Measurements from ENCODE around the gene FASN. TPM values are rescaled to one million over a fixed set of nuclear protein-coding genes. Genes with fewer than 3 reads are reported as not detected.

The FASN gene
- 0.54 and 0.66 TPM in 2 replicates for polyA plus RNA-seq

DNA sequence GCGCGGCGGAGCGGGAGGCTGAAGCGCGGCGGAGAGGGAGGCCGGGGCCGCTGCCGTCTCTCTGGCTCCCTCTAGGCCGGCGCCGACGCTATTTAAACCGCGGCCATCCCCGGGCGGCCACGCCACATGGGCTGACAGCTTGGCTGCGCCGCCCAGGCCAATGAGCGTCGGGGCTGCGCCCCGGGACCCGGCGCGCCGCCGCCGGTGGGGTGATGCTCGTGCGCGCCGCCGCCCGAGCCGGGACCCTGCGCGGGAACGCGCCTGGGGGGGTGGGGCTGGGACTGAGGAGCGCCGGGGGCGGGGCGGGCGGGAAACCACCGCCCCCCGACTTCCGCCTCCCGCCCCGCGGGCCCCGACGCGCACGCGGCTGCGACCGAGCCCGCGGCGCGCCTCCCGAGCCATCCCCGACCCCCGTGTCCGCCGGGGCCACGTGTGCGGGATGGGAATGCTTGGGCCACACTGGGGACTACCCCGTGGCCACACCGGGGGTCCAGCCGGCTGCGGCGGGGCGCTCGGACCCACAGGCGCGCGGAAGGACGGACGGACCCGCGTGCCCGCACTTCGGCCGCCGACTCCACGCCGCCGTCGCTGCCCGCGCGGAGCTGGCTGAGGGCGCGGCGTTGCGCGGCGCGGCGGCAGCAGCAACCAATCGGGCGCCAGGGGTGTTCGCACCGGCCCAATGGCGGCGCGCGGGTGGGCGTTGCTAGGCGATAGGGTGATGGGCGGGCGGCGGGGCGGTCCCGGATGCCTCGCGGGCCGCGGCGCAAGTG is at the start of gene FASN:
TSS of gene FASN (minus strand) at position 68 of the 770 bp plus-strand sequence. CDS start 1,791 bp downstream, outside the sequence.

DNA sequence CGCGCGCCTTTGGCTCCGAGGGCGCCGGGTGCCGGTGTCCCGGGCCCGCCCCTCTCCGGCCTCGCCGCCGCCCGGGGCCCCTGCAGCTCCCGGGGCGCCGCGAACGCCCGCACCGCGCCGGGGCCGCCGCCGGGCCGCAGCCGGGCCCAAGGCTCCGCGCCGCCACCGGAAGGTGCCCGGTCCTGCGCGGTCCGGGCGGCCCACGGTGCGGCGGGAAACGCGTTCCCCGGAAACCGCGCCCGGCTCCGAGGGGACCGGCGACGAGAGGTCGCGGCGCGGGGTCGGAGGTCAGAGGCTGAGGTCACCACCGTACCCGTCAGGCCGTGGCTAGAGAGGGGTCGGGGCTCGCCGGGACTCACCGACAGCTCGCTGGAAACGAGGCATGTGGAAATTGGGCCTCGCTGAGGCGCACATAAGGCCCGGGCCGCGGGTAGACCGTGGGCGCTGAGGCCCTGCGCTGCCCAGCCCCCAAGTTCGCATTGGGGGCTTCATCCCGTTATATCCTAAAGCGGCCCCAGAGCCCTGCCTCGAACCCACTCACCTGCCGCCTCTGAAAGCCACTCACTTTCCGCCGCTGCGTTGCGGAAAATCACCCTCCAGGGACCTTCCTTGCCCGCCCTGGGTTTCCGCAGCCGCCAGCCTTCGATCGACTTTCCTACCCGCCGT is 32.3 kb downstream of the FASN start, which contains the start of gene DUS1L:
TSS of gene DUS1L (minus strand) at position 167 of the 666 bp plus-strand sequence. CDS start 745 bp downstream, outside the sequence.

DNA sequence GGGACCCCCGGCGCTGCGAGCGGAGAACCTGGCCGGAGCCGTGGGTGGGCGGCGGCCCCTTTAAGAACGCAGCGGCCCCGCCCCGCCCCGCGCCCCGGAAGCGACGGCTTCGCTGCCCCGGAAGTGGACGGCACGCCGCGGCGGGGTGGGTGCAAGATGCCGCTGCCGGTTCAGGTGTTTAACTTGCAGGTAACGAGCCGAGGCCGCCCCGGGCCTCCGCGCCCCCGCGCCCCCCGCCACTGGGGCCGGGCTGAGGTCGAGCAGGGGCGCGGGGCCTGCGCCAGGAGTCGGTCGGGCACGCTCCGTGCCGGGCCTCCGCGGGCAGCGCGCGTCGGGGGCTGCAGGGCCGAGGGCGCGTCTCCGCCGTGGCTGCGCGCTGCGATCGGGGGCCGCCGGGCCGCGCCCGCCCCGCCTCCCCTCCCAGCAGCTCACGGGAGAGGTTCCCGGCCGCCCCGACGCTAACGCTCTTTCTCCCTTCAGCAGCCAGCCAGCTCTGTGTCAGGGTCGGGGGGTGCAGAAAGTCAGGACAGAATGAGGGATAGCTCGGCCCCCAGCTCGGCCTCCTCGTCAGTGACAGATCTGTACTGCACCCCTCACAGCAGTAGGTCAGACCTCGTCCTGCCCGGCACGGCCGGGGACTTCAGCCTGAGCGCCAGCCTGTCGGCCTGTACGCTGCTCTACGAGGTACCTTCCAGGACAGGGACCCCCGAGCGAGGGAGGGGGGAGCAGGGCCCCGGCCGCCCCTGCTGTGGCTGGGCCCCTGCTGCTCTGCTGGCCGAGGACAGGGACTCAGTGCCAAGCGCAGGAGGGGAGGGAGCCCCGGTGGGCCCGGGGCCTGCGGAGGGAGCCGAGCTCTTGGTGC is 46.0 kb downstream of the FASN start, which contains the start of the genes GPS1 and RFNG:
TSS of gene GPS1 (plus strand) at position 123 of the 862 bp plus-strand sequence. CDS start at position 157, 34 bp downstream.
TSS of gene RFNG (minus strand) at position 36 of the 862 bp plus-strand sequence. CDS start 45 bp downstream, outside the sequence.

GRCh38 chr17:82037092-82037888 is 60.7 kb downstream of the FASN start, which contains the start of gene DCXR:
DCXR (minus strand) TSS chr17:82037697; CDS start chr17:82037682, 15 bp downstream.

DNA sequence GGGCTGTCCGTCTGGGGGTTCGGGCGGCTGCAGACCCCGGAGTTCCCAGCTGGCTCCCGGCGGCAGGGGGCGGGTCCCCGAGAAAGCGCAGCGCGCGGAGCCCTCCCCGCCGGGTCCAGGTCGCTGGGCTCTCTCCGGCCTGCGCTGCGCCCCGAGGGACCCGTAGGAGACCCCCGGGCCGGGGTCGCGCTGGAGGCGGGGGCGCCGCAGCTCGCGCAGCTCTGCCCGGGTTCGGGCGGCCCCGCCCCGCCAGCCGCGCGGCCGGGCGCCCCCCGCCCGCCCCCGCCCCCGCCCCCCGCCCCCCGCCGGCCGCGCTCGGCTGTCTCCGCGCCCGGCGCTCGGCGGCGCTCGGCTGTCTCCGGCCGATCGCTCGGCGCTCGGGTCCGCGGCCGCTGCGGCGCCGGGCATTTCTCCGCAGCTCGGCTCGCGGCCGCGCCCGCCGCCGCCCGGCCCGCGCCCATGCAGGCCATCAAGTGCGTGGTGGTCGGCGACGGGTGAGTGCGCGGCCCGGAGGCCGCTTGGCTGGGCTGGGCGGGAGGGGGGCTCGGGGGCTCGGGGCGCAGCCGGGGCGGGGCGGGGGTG is 66.6 kb downstream of the FASN start, which contains the start of gene RAC3:
TSS of gene RAC3 (plus strand) at position 376 of the 582 bp plus-strand sequence. CDS start at position 460, 84 bp downstream.

Other genes starting within 250 kb of the FASN start
- 16.9 and 26.2 TPM in 2 replicates for gene P4HB, start 237.7 kb downstream of the FASN start, polyA plus RNA-seq
- 17.8 and 18.9 TPM in 2 replicates for gene ARHGDIA, start 226.9 kb downstream of the FASN start, polyA plus RNA-seq
- gene ALYREF, start 206.7 kb downstream of the FASN start, polyA plus RNA-seq, result 2.3 and 3.9 TPM in 2 replicates
- 151 and 201 TPM in 2 replicates for gene ANAPC11, start 206.5 kb downstream of the FASN start, polyA plus RNA-seq
- gene NPB, start 196.0 kb downstream of the FASN start, polyA plus RNA-seq, result not detected in 2 replicates
- gene PCYT2, start 186.8 kb downstream of the FASN start, polyA plus RNA-seq, result 1.5 and 1.6 TPM in 2 replicates
- gene SIRT7, start 180.1 kb downstream of the FASN start, polyA plus RNA-seq, result 2.1 and 2.4 TPM in 2 replicates
- gene MAFG, start 170.5 kb downstream of the FASN start, polyA plus RNA-seq, result 3.9 and 7.6 TPM in 2 replicates
- gene PYCR1, start 160.9 kb downstream of the FASN start, polyA plus RNA-seq, result 1.6 TPM in 1 of 2 replicates, not detected in the other
- gene MYADML2, start 151.0 kb downstream of the FASN start, polyA plus RNA-seq, result 0.26 and 0.84 TPM in 2 replicates
- not detected in 2 replicates for gene NOTUM, start 137.0 kb downstream of the FASN start, polyA plus RNA-seq
- 1.0 and 6.4 TPM in 2 replicates for gene ASPSCR1, start 120.6 kb downstream of the FASN start, polyA plus RNA-seq
- gene CENPX, start 75.4 kb downstream of the FASN start, polyA plus RNA-seq, result 33.3 and 49.2 TPM in 2 replicates
- gene LRRC45, start 74.9 kb downstream of the FASN start, polyA plus RNA-seq, result not detected in 2 replicates
- gene RAC3, start 66.6 kb downstream of the FASN start, polyA plus RNA-seq, result not detected in 2 replicates
- 74.0 and 147 TPM in 2 replicates for gene DCXR, start 60.5 kb downstream of the FASN start, polyA plus RNA-seq
- gene RFNG, start 46.4 kb downstream of the FASN start, polyA plus RNA-seq, result 1.4 and 2.1 TPM in 2 replicates
- 29.3 and 31.1 TPM in 2 replicates for gene GPS1, start 46.3 kb downstream of the FASN start, polyA plus RNA-seq
- gene DUS1L, start 32.4 kb downstream of the FASN start, polyA plus RNA-seq, result 11.3 and 13.6 TPM in 2 replicates
- gene CCDC57, start 114.6 kb upstream of the FASN start, polyA plus RNA-seq, result 2.7 and 4.0 TPM in 2 replicates
- gene SLC16A3, start 130.8 kb upstream of the FASN start, polyA plus RNA-seq, result 0.31 TPM in 1 of 2 replicates, not detected in the other
- gene CSNK1D, start 175.5 kb upstream of the FASN start, polyA plus RNA-seq, result 12.2 and 17.3 TPM in 2 replicates
- gene CD7, start 219.4 kb upstream of the FASN start, polyA plus RNA-seq, result not detected in 2 replicates
- not detected in 2 replicates for gene SECTM1, start 235.5 kb upstream of the FASN start, polyA plus RNA-seq

Data from Purkinje cell (primary cell).